HG02884 (cell line): ENCODE measurements around the gene CARD6.
A peak's percentile ranks its signal among the peaks of the same experiment; 100 is the strongest.
"Not testable (repeated sequence)": the region's sequence is repeated elsewhere in the genome, so short reads cannot be mapped to it uniquely, and the experiment has no call there.

Experiments
- ATAC-seq: cut with Tn5 transposase; IDR thresholded peaks from one replicate; pipeline ENCODE4 v1.9.1; 2021; ENCODE audit warnings: mild to moderate bottlenecking, moderate library complexity; ENCODE audit not compliant: unreplicated experiment

CARD6 gene

GRCh38 chr5:40841068-40841805 lies at the start of gene CARD6:
TSS of gene CARD6 (plus strand) at chr5:40841367. CDS start at chr5:40841383, 16 bp downstream.
- ATAC-seq: no peak

- ATAC-seq: no peak
Observed at GRCh38 chr5:40791715-40792139, 49.4 kb upstream of the CARD6 start.

GRCh38 chr5:40792691-40793090 lies 48.5 kb upstream of the CARD6 start:
- ATAC-seq: not testable (repeated sequence)

GRCh38 chr5:40794340-40794739 lies 46.8 kb upstream of the CARD6 start:
- not testable (repeated sequence) for ATAC-seq

GRCh38 chr5:40794877-40795276 lies 46.3 kb upstream of the CARD6 start:
- ATAC-seq: not testable (repeated sequence)

GRCh38 chr5:40796487-40796889 lies 44.7 kb upstream of the CARD6 start:
- no peak for ATAC-seq

GRCh38 chr5:40797273-40798011 lies 43.7 kb upstream of the CARD6 start:
- peak; percentile 35 for ATAC-seq

- peak; percentile 93 for ATAC-seq
Observed at GRCh38 chr5:40798012-40798800, 43.0 kb upstream of the CARD6 start, which contains the start of gene PRKAA1. TSS of gene PRKAA1 (minus strand) at chr5:40798374. CDS start at chr5:40798189, 185 bp downstream.

- ATAC-seq: no peak
Observed at GRCh38 chr5:40798801-40799210, 42.4 kb upstream of the CARD6 start.

GRCh38 chr5:40799258-40799657 lies 41.9 kb upstream of the CARD6 start:
- ATAC-seq: no peak

- ATAC-seq: no peak
Observed at GRCh38 chr5:40801771-40802562, 39.2 kb upstream of the CARD6 start.

- ATAC-seq: no peak
Observed at GRCh38 chr5:40812125-40812524, 29.0 kb upstream of the CARD6 start.

- no peak for ATAC-seq
Observed at GRCh38 chr5:40813698-40814281, 27.4 kb upstream of the CARD6 start.

GRCh38 chr5:40823459-40823858 lies 17.7 kb upstream of the CARD6 start:
- ATAC-seq: no peak

- ATAC-seq: not testable (repeated sequence)
Observed at GRCh38 chr5:40825461-40826043, 15.6 kb upstream of the CARD6 start.

- ATAC-seq: no peak
Observed at GRCh38 chr5:40826489-40827187, 14.5 kb upstream of the CARD6 start.

- no peak for ATAC-seq
Observed at GRCh38 chr5:40827188-40827977, 13.8 kb upstream of the CARD6 start.

GRCh38 chr5:40828021-40828631 lies 13.0 kb upstream of the CARD6 start:
- ATAC-seq: no peak
